Measurements from ENCODE around the gene FAM120AOS. TPM values are rescaled to one million over a fixed set of nuclear protein-coding genes. Genes with fewer than 3 reads are reported as not detected.

FAM120AOS gene
- total and polyA plus RNA-seq, 2 experiments from 2014 or later: 56.0 to 62.4 TPM

DNA sequence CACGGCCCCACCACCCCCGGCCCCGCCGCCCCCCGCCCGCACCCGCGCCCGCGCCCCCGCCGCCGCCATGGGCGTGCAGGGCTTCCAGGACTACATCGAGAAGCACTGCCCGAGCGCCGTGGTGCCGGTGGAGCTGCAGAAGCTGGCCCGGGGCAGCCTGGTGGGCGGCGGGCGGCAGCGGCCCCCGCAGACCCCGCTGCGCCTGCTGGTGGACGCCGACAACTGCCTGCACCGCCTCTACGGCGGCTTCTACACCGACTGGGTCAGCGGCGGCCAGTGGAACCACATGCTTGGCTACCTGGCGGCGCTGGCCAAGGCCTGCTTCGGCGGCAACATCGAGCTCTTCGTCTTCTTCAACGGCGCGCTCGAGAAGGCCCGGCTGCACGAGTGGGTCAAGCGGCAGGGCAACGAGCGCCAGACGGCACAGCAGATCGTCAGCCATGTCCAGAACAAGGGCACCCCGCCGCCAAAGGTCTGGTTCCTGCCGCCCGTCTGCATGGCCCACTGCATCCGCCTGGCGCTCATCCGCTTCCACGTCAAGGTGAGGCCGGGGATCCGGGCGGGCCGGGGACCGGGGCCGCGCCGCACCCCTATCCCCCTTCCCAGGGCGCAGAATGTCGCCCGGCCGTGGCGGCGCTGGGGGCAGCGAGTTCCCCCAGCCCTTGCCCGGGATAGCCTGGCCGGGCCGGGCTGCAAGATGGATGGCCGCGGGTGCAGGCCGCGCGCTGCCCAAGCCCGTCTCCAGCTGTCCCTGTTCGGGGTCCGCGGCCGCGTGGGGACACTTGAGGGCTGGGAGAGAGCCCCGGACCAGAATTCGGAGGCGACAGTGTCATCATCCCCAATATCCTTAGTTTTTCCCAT, 1.3 kb downstream of the FAM120AOS start:
- peaks cover 34% of the 10 kb centered on the region for H3K4me1 ChIP-seq (ENCODE audit: insufficient read depth)
- H2AFZ ChIP-seq: peak overlapping the region; percentile 37
- peaks cover 73% of the 10 kb centered on the region for H3K79me2 ChIP-seq

DNA sequence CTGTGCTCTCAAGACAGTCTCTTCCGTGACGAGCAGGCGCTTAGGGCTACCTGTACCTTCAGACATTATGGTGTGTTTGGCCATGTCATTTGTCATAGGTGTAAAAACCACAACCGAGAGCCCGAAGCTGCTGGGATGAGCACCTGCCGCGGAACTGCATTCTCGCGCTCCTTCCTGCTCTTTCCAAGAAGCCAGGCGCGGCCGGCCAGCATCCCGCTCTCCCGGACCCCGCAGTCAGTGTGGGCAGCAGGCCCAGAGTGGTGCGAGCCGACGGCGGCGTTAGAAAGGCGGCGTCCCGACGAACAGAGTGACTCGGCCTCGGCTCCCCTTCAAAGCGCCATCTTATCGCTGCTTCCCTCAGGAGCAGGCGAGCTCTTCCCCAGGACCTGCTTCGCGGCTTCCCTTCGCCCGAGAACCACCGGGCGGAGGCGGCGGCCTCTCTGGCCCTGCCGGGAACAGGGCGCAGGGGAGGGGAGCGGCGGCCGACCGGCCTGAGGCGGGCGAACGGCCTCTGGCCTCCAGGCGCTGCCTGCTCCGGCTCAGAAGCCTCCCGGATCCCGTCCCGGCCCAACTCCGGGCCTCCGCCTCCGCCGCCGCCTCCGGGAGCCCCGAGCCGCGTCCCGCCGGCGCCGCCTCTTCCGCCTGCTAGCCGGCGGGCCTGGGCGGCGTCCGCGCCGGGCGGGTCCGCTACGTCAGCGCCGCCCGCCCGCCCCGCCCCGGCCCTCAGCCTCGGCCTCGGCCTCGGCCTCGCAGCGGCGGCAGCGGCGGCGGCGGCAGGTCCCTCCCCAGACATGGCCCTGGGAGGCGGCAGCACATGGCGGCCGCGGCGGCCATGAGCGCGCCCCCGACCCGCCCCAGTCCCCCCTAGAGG, 2.2 kb downstream of the FAM120AOS start, which contains the start of gene FAM120A:
TSS of gene FAM120A (plus strand) at position 741 of the 871 bp plus-strand sequence. CDS start 231 bp downstream, outside the sequence.
- Histone ChIP-seq H3K9me3 (ENCODE audit: low read depth) (no peaks in the 10 kb centered on the region), H3K9me2 (replicated peaks; ENCODE audit: insufficient read depth) (no peaks in the 10 kb centered on the region), H3K4me2 (peak within 1 kb of the TSS; percentile 95), H3K4me3 (peak within 1 kb of the TSS; percentile 93), H3K36me3 (replicated peaks; ENCODE audit: insufficient read depth, low read depth) (no peaks in the 10 kb centered on the region), H2AFZ (peak within 1 kb of the TSS; percentile 64), H3K79me2 (peaks cover 64% of the 10 kb centered on the region), H3K27ac (peak within 1 kb of the TSS; percentile 100), H4K20me1 (ENCODE audit: insufficient read depth, poor library complexity, severe bottlenecking) (peaks cover 5% of the 10 kb centered on the region), H3K27me3 (no peaks in the 10 kb centered on the region), H3K4me1 (ENCODE audit: insufficient read depth) (peaks cover 25% of the 10 kb centered on the region)
- TF ChIP-seq EZH2phosphoT487 (IDR thresholded peaks at IDR 0.05; ENCODE audit: low read depth, severe bottlenecking, unreplicated experiment) (no peak), EZH2 (IDR thresholded peaks at IDR 0.05; ENCODE audit: borderline replicate concordance) (no peak)
- TF ChIP-seq, protein P1, sequence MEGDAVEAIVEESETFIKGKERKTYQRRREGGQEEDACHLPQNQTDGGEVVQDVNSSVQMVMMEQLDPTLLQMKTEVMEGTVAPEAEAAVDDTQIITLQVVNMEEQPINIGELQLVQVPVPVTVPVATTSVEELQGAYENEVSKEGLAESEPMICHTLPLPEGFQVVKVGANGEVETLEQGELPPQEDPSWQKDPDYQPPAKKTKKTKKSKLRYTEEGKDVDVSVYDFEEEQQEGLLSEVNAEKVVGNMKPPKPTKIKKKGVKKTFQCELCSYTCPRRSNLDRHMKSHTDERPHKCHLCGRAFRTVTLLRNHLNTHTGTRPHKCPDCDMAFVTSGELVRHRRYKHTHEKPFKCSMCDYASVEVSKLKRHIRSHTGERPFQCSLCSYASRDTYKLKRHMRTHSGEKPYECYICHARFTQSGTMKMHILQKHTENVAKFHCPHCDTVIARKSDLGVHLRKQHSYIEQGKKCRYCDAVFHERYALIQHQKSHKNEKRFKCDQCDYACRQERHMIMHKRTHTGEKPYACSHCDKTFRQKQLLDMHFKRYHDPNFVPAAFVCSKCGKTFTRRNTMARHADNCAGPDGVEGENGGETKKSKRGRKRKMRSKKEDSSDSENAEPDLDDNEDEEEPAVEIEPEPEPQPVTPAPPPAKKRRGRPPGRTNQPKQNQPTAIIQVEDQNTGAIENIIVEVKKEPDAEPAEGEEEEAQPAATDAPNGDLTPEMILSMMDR (IDR thresholded peaks at IDR 0.05; ENCODE audit: poor library complexity): no peak
- DNase-seq (ENCODE audit: low spot score): peak; percentile 95
- WGBS (ENCODE audit: low lambda C conversion rate, missing lambda C conversion rate): 1% methylated on average over 54 of the region's 100 CpGs

More for the DNA sequence above, 1.3 kb downstream of the FAM120AOS start:
- Histone ChIP-seq H3K36me3 (replicated peaks; ENCODE audit: insufficient read depth, low read depth) (no peaks in the 10 kb centered on the region), H3K9me3 (ENCODE audit: low read depth) (no peaks in the 10 kb centered on the region), H3K27me3 (no peaks in the 10 kb centered on the region), H3K4me3 (peak overlapping the region; percentile 75), H3K27ac (peak overlapping the region; percentile 85), H3K4me2 (peak overlapping the region; percentile 95), H3K9me2 (replicated peaks; ENCODE audit: insufficient read depth) (no peaks in the 10 kb centered on the region), H4K20me1 (ENCODE audit: insufficient read depth, poor library complexity, severe bottlenecking) (peaks cover 5% of the 10 kb centered on the region)
- WGBS (ENCODE audit: low lambda C conversion rate, missing lambda C conversion rate): under 1% methylated on average over 62 of the region's 92 CpGs
- DNase-seq (ENCODE audit: low spot score): peak; percentile 69
- no peak for TF ChIP-seq EZH2 (IDR thresholded peaks at IDR 0.05; ENCODE audit: borderline replicate concordance)
- TF ChIP-seq, protein P1 (IDR thresholded peaks at IDR 0.05; ENCODE audit: poor library complexity): peak; percentile 8
- TF ChIP-seq EZH2phosphoT487 (IDR thresholded peaks at IDR 0.05; ENCODE audit: low read depth, severe bottlenecking, unreplicated experiment): no peak

DNA sequence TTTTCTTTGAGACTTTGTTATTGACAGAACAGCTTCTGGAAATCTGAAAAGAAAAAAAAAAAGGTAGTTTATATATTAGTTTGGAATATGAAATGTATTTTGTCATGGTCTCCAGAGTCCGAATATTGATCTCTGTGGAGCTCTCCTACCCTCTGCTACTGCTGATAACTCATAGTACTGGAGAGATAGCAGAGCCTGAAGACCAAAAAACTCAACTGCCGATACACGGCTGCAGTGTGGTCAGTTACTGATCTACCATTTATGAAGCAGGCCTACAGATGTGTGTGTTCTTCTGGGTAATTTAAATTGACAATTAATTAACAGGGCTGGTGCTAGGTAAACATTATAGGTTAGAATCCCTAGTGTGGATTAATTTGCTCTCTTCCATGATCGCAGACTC, 5.7 kb downstream of the FAM120AOS start:
- H3K79me2 ChIP-seq: peaks cover 33% of the 10 kb centered on the region
- no peak overlapping the region for H2AFZ ChIP-seq
- no peaks in the 10 kb centered on the region for H3K9me3 ChIP-seq (ENCODE audit: low read depth)
- no peaks in the 10 kb centered on the region for H3K9me2 ChIP-seq (replicated peaks; ENCODE audit: insufficient read depth)
- no peak overlapping the region for H3K27ac ChIP-seq
- peaks cover 5% of the 10 kb centered on the region for H4K20me1 ChIP-seq (ENCODE audit: insufficient read depth, poor library complexity, severe bottlenecking)
- H3K4me1 ChIP-seq (ENCODE audit: insufficient read depth): peaks cover 8% of the 10 kb centered on the region
- DNase-seq (ENCODE audit: low spot score): no peak
- H3K36me3 ChIP-seq (replicated peaks; ENCODE audit: insufficient read depth, low read depth): no peaks in the 10 kb centered on the region
- no peak overlapping the region for H3K4me2 ChIP-seq
- TF ChIP-seq EZH2phosphoT487 (IDR thresholded peaks at IDR 0.05; ENCODE audit: low read depth, severe bottlenecking, unreplicated experiment) (no peak), EZH2 (IDR thresholded peaks at IDR 0.05; ENCODE audit: borderline replicate concordance) (no peak)
- TF ChIP-seq, protein P1 (IDR thresholded peaks at IDR 0.05; ENCODE audit: poor library complexity): no peak
- WGBS (ENCODE audit: low lambda C conversion rate, missing lambda C conversion rate): 85% methylated on average over 4 of the region's 4 CpGs
- no peak overlapping the region for H3K4me3 ChIP-seq
- no peaks in the 10 kb centered on the region for H3K27me3 ChIP-seq
